ENCODE measurements around the gene OSBP2. TPM values are rescaled to one million over a fixed set of nuclear protein-coding genes. Genes with fewer than 3 reads are reported as not detected.

The OSBP2 gene
- total and polyA plus RNA-seq, 10 of the 15 experiments (the other 5 are each of a cell fraction or from before 2014, with no cell fraction given) = 0.11 to 7.7 (median 3.6) TPM

- intact Hi-C loops (cut with micrococcal nuclease; ENCODE audit: unreplicated experiment) = no loop called here
- WGBS (ENCODE audit: insufficient coverage, insufficient replicate concordance, low lambda C conversion rate, missing lambda C conversion rate) = 48% methylated on average over 4 of the region's 4 CpGs
- TF ChIP-seq STAT3 (IDR thresholded peaks at IDR 0.05; ENCODE audit: low read depth, low read length) = no peak
- TF ChIP-seq WRNIP1 (IDR thresholded peaks at IDR 0.05; ENCODE audit: borderline replicate concordance, low read depth, low read length) = no peak
- no peak for TF ChIP-seq RUNX3 (IDR thresholded peaks at IDR 0.05; ENCODE audit: low read length)
- no peak for TF ChIP-seq PML (IDR thresholded peaks at IDR 0.05; ENCODE audit: low read length)
- TF ChIP-seq TBL1XR1 (IDR thresholded peaks at IDR 0.05; ENCODE audit: low read depth, low read length) = no peak
- no peak for TF ChIP-seq KDM1A (IDR thresholded peaks at IDR 0.05; ENCODE audit: borderline replicate concordance)
- no peak for TF ChIP-seq ZBTB33 (IDR thresholded peaks at IDR 0.05)
- TF ChIP-seq NFYB (IDR thresholded peaks at IDR 0.05; ENCODE audit: insufficient read depth, low read depth, low read length) = no peak
- no peak for TF ChIP-seq RELB (IDR thresholded peaks at IDR 0.05; ENCODE audit: low read depth)
- no peak for TF ChIP-seq GATAD2B (conservative IDR thresholded peaks at IDR 0.05; ENCODE audit: low read depth)
- TF ChIP-seq ZNF217 (IDR thresholded peaks at IDR 0.05) = no peak
- TF ChIP-seq CTCF (IDR thresholded peaks at IDR 0.05 in 2 of 3, conservative IDR thresholded peaks at IDR 0.05 in 1 of 3; ENCODE audit: control insufficient read depth in 2 of 3, extremely low read depth in 1 of 3, insufficient read depth in 1 of 3, low read depth in 3 of 3, low read length in 3 of 3) = no peak
- no peak for TF ChIP-seq NRF1 (conservative IDR thresholded peaks at IDR 0.05; ENCODE audit: low read depth, low read length)
- TF ChIP-seq NR2C2 (IDR thresholded peaks at IDR 0.05; ENCODE audit: borderline replicate concordance, control insufficient read depth, insufficient read length, low read depth) = no peak
- TF ChIP-seq KLF5 (IDR thresholded peaks at IDR 0.05; ENCODE audit: partially characterized antibody) = no peak
- no peak for TF ChIP-seq ZNF592 (IDR thresholded peaks at IDR 0.05)
These were observed 24.3 kb downstream of the OSBP2 start for GRCh38 chr22:30718938-30719337.

More at GRCh38 chr22:30718938-30719337, 24.3 kb downstream of the OSBP2 start:
- in situ Hi-C loops (cut with MboI) = no loop called here
- SMC1A ChIA-PET (ENCODE audit: uncharacterized antibody, unreplicated experiment) = interaction anchor here (1.1 to 2.3 kb wide), 8 partner anchors 8 to 36 kb away, joined by 3 to 8 read pairs (median 3); no protein-coding TSS in a partner anchor
- FAIRE-seq (no peak), ATAC-seq (no peak), DNase-seq (ENCODE audit: low read depth, low spot score) (no peak)
- Histone ChIP-seq H3K79me2 (ENCODE audit: control insufficient read depth, insufficient read depth, low read length) (no peaks in the 10 kb centered on the region), H2AFZ (ENCODE audit: control insufficient read depth, low read depth, low read length) (no peak overlapping the region), H4K20me1 (ENCODE audit: control insufficient read depth, insufficient read depth) (no peaks in the 10 kb centered on the region), H3K4me2 (ENCODE audit: control insufficient read depth, insufficient read depth) (no peak overlapping the region), H3K9me3 (replicated peaks; ENCODE audit: control insufficient read depth, insufficient read depth, low read length) (no peaks in the 10 kb centered on the region), H3K27ac (ENCODE audit: control insufficient read depth, insufficient read depth) (no peak overlapping the region), H3K27me3 (replicated peaks in 1 of 2; ENCODE audit: control insufficient read depth in 2 of 2, insufficient read depth in 2 of 2, low read length in 1 of 2) (no peaks in the 10 kb centered on the region), H3K4me1 (ENCODE audit: control insufficient read depth, insufficient read depth, low read length) (no peaks in the 10 kb centered on the region), H3K36me3 (ENCODE audit: control insufficient read depth in 2 of 2, insufficient read depth in 2 of 2, low read length in 1 of 2) (no peaks in the 10 kb centered on the region), H3K9ac (ENCODE audit: control insufficient read depth, insufficient read depth, low read length) (no peak overlapping the region), H3K4me3 (no peak overlapping the region)
- POLR2A ChIA-PET = no interaction called here
- RAD21 ChIA-PET (ENCODE audit: unreplicated experiment) = interaction anchor here (0.7 to 0.8 kb wide), 2 partner anchors 12 to 111 kb away, joined by 3 read pairs; no protein-coding TSS in a partner anchor
- no TSS peak for BruUV-seq (replicated peaks)
- CTCF ChIA-PET = interaction anchor here (0.6 to 2.2 kb wide), 3 partner anchors 36 to 438 kb away, joined by 3 to 9 read pairs (median 3); no protein-coding TSS in a partner anchor
